Activated CD4-positive, alpha-beta T cell treated with anti-CD3 and anti-CD28 coated beads, Interleukin-2, Interleukin-6, amounts not matched to agents 100 ng/mL and 50 ng/mL, durations not matched to agents 16 hours and 8 hours (primary cell): Measurements from ENCODE around the gene CLDN20.
"Not testable (repeated sequence)": the region's sequence is repeated elsewhere in the genome, so short reads cannot be mapped to it uniquely, and the experiment has no call there.

Experiments
- DNase-seq: peaks from one replicate; pipeline ENCODE4 v3.0.0-alpha.2; 2020

CLDN20 gene

GRCh38 chr6:155263373-155264063 lies at the start of gene CLDN20:
Gene CLDN20, plus strand, starts transcription at chr6:155264013. Its CDS starts 11,707 bp downstream, at chr6:155275720.
- no peak for DNase-seq

GRCh38 chr6:155215906-155216305 lies 47.9 kb upstream of the CLDN20 start:
- no peak for DNase-seq

GRCh38 chr6:155216312-155217046 lies 47.3 kb upstream of the CLDN20 start:
- no peak for DNase-seq

GRCh38 chr6:155218711-155219110 lies 45.1 kb upstream of the CLDN20 start:
- not testable (repeated sequence) for DNase-seq

- DNase-seq, result no peak
Observed at GRCh38 chr6:155219299-155219698, 44.5 kb upstream of the CLDN20 start.

- no peak for DNase-seq
Observed at GRCh38 chr6:155219858-155220301, 43.9 kb upstream of the CLDN20 start.

- DNase-seq, result no peak
Observed at GRCh38 chr6:155221086-155221485, 42.7 kb upstream of the CLDN20 start.

GRCh38 chr6:155222506-155222905 lies 41.3 kb upstream of the CLDN20 start:
- DNase-seq, result no peak

- DNase-seq, result peak; percentile 92
Observed at GRCh38 chr6:155223646-155224451, 40.0 kb upstream of the CLDN20 start.

GRCh38 chr6:155224618-155225017 lies 39.2 kb upstream of the CLDN20 start:
- peak; percentile 32 for DNase-seq

GRCh38 chr6:155227046-155227445 lies 36.8 kb upstream of the CLDN20 start:
- DNase-seq, result no peak

GRCh38 chr6:155228546-155229166 lies 35.2 kb upstream of the CLDN20 start:
- DNase-seq, result no peak

GRCh38 chr6:155230975-155231374 lies 32.8 kb upstream of the CLDN20 start:
- DNase-seq, result not testable (repeated sequence)

- no peak for DNase-seq
Observed at GRCh38 chr6:155232848-155233247, 31.0 kb upstream of the CLDN20 start.

GRCh38 chr6:155234167-155234566 lies 29.6 kb upstream of the CLDN20 start:
- DNase-seq, result no peak

- no peak for DNase-seq
Observed at GRCh38 chr6:155234687-155235086, 29.1 kb upstream of the CLDN20 start.

- no peak for DNase-seq
Observed at GRCh38 chr6:155235087-155235486, 28.7 kb upstream of the CLDN20 start.

GRCh38 chr6:155237613-155238012 lies 26.2 kb upstream of the CLDN20 start:
- DNase-seq, result no peak

GRCh38 chr6:155240905-155241600 lies 22.8 kb upstream of the CLDN20 start:
- DNase-seq, result no peak

- DNase-seq, result no peak
Observed at GRCh38 chr6:155241966-155242365, 21.8 kb upstream of the CLDN20 start.

GRCh38 chr6:155244434-155244833 lies 19.4 kb upstream of the CLDN20 start:
- DNase-seq, result no peak

- DNase-seq, result no peak
Observed at GRCh38 chr6:155245193-155245592, 18.6 kb upstream of the CLDN20 start.
